ENCODE results near the gene ERVMER34-1.

ERVMER34-1 gene

DNA sequence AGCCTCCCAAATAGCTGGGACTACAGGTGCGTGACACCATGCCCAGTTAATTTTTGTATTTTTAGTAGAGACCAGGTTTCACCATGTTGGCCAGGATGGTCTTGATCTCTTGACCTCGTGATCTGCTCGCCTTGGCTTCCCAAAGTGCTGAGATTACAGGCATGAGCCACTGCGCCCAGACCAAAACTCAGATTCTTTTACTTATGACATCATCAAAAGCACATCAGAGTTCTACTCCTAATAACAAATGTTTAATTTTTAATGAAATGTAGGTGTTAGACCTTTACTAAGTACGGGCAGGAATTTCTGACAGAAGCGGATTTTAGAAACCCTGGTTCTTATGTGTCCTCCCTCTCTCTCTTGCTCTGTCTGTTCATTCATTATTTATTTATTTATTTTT lies 38.5 kb upstream of the ERVMER34-1 start:
- no peak for ATAC-seq (ENCODE audit: low read depth)

DNA sequence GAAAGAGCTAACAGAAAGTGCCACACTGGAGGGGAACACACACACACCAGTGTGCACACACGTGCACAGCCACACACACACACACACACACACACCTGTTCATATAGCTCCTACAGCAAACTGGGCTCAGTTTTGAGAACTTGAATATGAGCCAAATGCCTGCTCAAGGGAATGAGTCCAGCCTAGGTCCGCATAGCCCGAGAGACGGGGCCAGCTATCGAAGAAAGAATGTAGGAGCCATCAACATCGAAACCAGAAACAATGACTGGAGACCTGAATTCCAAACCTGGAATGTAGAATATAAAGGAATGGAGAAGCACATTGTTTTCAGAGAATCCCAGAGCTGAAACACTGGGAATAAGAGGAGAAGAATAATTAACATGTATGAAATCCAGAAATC lies 37.6 kb upstream of the ERVMER34-1 start:
- Histone ChIP-seq H3K9me3 (ENCODE audit: severe bottlenecking) (no peaks in the 10 kb centered on the region), H3K27me3 (ENCODE audit: insufficient read depth, poor library complexity, severe bottlenecking) (no peaks in the 10 kb centered on the region), H3K36me3 (ENCODE audit: low read depth) (no peaks in the 10 kb centered on the region), H3K4me3 (ENCODE audit: severe bottlenecking) (no peak overlapping the region), H3K4me1 (ENCODE audit: insufficient read depth, poor library complexity, severe bottlenecking) (no peaks in the 10 kb centered on the region), H3K27ac (ENCODE audit: poor library complexity, severe bottlenecking) (no peak overlapping the region)
- DNase-seq (ENCODE audit: low spot score): no peak
- no peak for TF ChIP-seq CTCF (IDR thresholded peaks at IDR 0.05; ENCODE audit: poor library complexity, severe bottlenecking)
- ATAC-seq (ENCODE audit: low read depth): no peak

More for the DNA sequence above, 38.5 kb upstream of the ERVMER34-1 start:
- Histone ChIP-seq H3K9me3 (ENCODE audit: severe bottlenecking) (no peaks in the 10 kb centered on the region), H3K4me1 (ENCODE audit: insufficient read depth, poor library complexity, severe bottlenecking) (no peaks in the 10 kb centered on the region), H3K4me3 (ENCODE audit: severe bottlenecking) (no peak overlapping the region), H3K27me3 (ENCODE audit: insufficient read depth, poor library complexity, severe bottlenecking) (no peaks in the 10 kb centered on the region), H3K27ac (ENCODE audit: poor library complexity, severe bottlenecking) (no peak overlapping the region), H3K36me3 (ENCODE audit: low read depth) (no peaks in the 10 kb centered on the region)
- TF ChIP-seq CTCF (IDR thresholded peaks at IDR 0.05; ENCODE audit: poor library complexity, severe bottlenecking): no peak
- DNase-seq (ENCODE audit: low spot score): no peak

- DNase-seq (ENCODE audit: low spot score) (no peak), ATAC-seq (ENCODE audit: low read depth) (no peak)
- H3K4me1 ChIP-seq (ENCODE audit: insufficient read depth, poor library complexity, severe bottlenecking): no peaks in the 10 kb centered on the region
- no peaks in the 10 kb centered on the region for H3K36me3 ChIP-seq (ENCODE audit: low read depth)
- H3K9me3 ChIP-seq (ENCODE audit: severe bottlenecking): no peaks in the 10 kb centered on the region
- no peaks in the 10 kb centered on the region for H3K27me3 ChIP-seq (ENCODE audit: insufficient read depth, poor library complexity, severe bottlenecking)
- no peak overlapping the region for H3K27ac ChIP-seq (ENCODE audit: poor library complexity, severe bottlenecking)
- TF ChIP-seq CTCF (IDR thresholded peaks at IDR 0.05; ENCODE audit: poor library complexity, severe bottlenecking): no peak
- H3K4me3 ChIP-seq (ENCODE audit: severe bottlenecking): no peak overlapping the region
These were observed 31.8 kb upstream of the ERVMER34-1 start for GRCh38 chr4:52783069-52783468.

GRCh38 chr4:52780617-52781354 lies 29.6 kb upstream of the ERVMER34-1 start:
- no peak overlapping the region for H3K4me3 ChIP-seq (ENCODE audit: severe bottlenecking)
- H3K9me3 ChIP-seq (ENCODE audit: severe bottlenecking): no peaks in the 10 kb centered on the region
- H3K4me1 ChIP-seq (ENCODE audit: insufficient read depth, poor library complexity, severe bottlenecking): no peaks in the 10 kb centered on the region
- ATAC-seq (ENCODE audit: low read depth) (peak; percentile 53; the same call in 2 of the 3 replicates), DNase-seq (ENCODE audit: low spot score) (no peak)
- no peak overlapping the region for H3K27ac ChIP-seq (ENCODE audit: poor library complexity, severe bottlenecking)
- H3K36me3 ChIP-seq (ENCODE audit: low read depth): no peaks in the 10 kb centered on the region
- TF ChIP-seq CTCF (IDR thresholded peaks at IDR 0.05; ENCODE audit: poor library complexity, severe bottlenecking): no peak
- H3K27me3 ChIP-seq (ENCODE audit: insufficient read depth, poor library complexity, severe bottlenecking): no peaks in the 10 kb centered on the region

DNA sequence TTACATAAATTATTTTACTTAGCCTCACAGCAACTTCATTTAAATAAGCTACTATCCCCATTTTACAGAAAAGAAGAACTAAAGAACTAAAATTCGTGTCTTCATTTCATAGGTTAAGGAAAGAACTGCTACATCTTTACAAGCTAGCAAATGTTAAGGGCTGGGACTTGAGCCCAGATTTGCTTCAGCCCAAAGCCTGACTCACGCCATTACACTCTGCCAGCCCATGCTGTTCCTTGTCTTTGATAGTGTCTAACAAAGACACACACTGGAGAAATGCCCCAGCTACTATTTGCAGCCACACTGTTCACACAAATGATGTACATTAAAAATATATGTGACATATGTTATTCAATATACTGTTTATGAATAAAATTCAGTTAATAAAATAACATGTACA lies 29.0 kb upstream of the ERVMER34-1 start:
- no peak for ATAC-seq (ENCODE audit: low read depth)
- Histone ChIP-seq H3K9me3 (ENCODE audit: severe bottlenecking) (no peaks in the 10 kb centered on the region), H3K4me1 (ENCODE audit: insufficient read depth, poor library complexity, severe bottlenecking) (no peaks in the 10 kb centered on the region), H3K4me3 (ENCODE audit: severe bottlenecking) (no peak overlapping the region), H3K27ac (ENCODE audit: poor library complexity, severe bottlenecking) (no peak overlapping the region), H3K27me3 (ENCODE audit: insufficient read depth, poor library complexity, severe bottlenecking) (no peaks in the 10 kb centered on the region), H3K36me3 (ENCODE audit: low read depth) (no peaks in the 10 kb centered on the region)
- DNase-seq (ENCODE audit: low spot score): no peak
- no peak for TF ChIP-seq CTCF (IDR thresholded peaks at IDR 0.05; ENCODE audit: poor library complexity, severe bottlenecking)

Measured in RWPE2 (cell line).